HG03521 (cell line): ENCODE results near the gene CHRNB4.

ENCODE experiments used
- ATAC-seq: cut with Tn5 transposase; IDR thresholded peaks from one replicate; pipeline ENCODE4 v1.9.1; 2021; ENCODE audit warnings: mild to moderate bottlenecking, moderate library complexity; ENCODE audit not compliant: unreplicated experiment

The CHRNB4 gene

GRCh38 chr15:78668987-78669386 is 28.0 kb upstream of the CHRNB4 start:
- ATAC-seq, result no peak

- ATAC-seq, result no peak
Observed at GRCh38 chr15:78667578-78668236, 26.7 kb upstream of the CHRNB4 start.

GRCh38 chr15:78666010-78666409 is 25.0 kb upstream of the CHRNB4 start:
- no peak for ATAC-seq

- ATAC-seq, result no peak
Observed at GRCh38 chr15:78663703-78664102, 22.7 kb upstream of the CHRNB4 start.

GRCh38 chr15:78662028-78662427 is 21.0 kb upstream of the CHRNB4 start:
- ATAC-seq, result no peak

- no peak for ATAC-seq
Observed at GRCh38 chr15:78661001-78661400, 20.0 kb upstream of the CHRNB4 start.

- no peak for ATAC-seq
Observed at GRCh38 chr15:78660584-78660983, 19.6 kb upstream of the CHRNB4 start.

GRCh38 chr15:78658823-78659222 is 17.8 kb upstream of the CHRNB4 start:
- ATAC-seq, result no peak

GRCh38 chr15:78654272-78654671 is 13.3 kb upstream of the CHRNB4 start:
- ATAC-seq, result no peak

GRCh38 chr15:78651930-78652615 is 11.1 kb upstream of the CHRNB4 start:
- ATAC-seq, result no peak

- ATAC-seq, result no peak
Observed at GRCh38 chr15:78651007-78651406, 10.0 kb upstream of the CHRNB4 start.

- ATAC-seq, result no peak
Observed at GRCh38 chr15:78650022-78650421, 9.0 kb upstream of the CHRNB4 start.

- ATAC-seq, result no peak
Observed at GRCh38 chr15:78645009-78645408, 4.0 kb upstream of the CHRNB4 start.

GRCh38 chr15:78642331-78642730 is 1.3 kb upstream of the CHRNB4 start:
- no peak for ATAC-seq

GRCh38 chr15:78641749-78642275 is 802 bp upstream of the CHRNB4 start:
- ATAC-seq, result no peak

- ATAC-seq, result no peak
Observed at GRCh38 chr15:78640527-78641101, 396 bp downstream of the CHRNB4 start.

- no peak for ATAC-seq
Observed at GRCh38 chr15:78638658-78639314, 2.2 kb downstream of the CHRNB4 start.

GRCh38 chr15:78637776-78638435 is 3.1 kb downstream of the CHRNB4 start:
- ATAC-seq, result no peak

- no peak for ATAC-seq
Observed at GRCh38 chr15:78636378-78636859, 4.6 kb downstream of the CHRNB4 start.

- no peak for ATAC-seq
Observed at GRCh38 chr15:78635346-78635745, 5.7 kb downstream of the CHRNB4 start.
